ENCODE data around the gene TBPL2.

Gene TBPL2

GRCh38 chr14:55446833-55447232, 6.4 kb upstream of the TBPL2 start:
- Histone ChIP-seq H3K4me1 (ENCODE audit: control insufficient read depth, insufficient read depth, low read length, poor library complexity, severe bottlenecking) (no peaks in the 10 kb centered on the region), H3K27ac (ENCODE audit: insufficient read depth, low read length, poor library complexity, severe bottlenecking) (no peak overlapping the region), H3K9me3 (ENCODE audit: control insufficient read depth, low read length) (no peaks in the 10 kb centered on the region), H3K4me3 (ENCODE audit: insufficient read depth, low read depth, low read length, poor library complexity, severe bottlenecking) (no peak overlapping the region), H3K36me3 (ENCODE audit: control insufficient read depth, insufficient read depth, low read length) (no peaks in the 10 kb centered on the region), H3K27me3 (replicated peaks; ENCODE audit: control insufficient read depth, insufficient read depth, low read length, poor library complexity, severe bottlenecking) (no peaks in the 10 kb centered on the region)
- no peak for DNase-seq

DNA sequence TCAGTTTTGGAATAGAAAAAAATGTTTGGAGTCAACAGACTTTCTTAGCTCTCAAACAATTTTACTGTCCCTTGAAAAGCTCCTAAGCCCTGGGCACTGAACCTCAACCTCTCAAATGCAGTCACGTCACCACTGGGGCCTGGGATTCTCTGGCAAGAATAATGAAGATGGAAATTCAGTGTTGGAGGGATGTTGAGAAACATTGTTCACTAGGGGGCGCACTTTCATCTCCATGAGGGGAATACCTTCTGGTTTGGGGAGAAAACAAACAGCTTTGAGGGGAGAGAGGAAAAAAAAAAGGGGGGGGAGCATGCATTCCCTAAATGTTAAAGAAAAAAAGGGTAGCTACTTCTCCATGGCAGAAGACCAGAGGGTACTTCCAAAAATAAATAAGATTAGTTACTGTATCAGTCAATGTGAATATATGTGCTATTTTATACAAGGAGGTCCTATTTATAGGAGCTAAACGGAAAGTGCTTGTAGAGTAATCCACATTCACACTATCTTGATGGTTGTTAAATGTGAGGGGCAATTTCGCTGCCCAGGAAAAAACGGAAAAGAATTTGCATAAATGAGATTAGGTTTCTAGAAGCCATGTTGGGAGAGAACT, 5.8 kb upstream of the TBPL2 start:
- DNase-seq: peak in 1 of 3 donors; percentile 38
- Histone ChIP-seq H3K4me3 (ENCODE audit: insufficient read depth, low read depth, low read length, poor library complexity, severe bottlenecking) (no peak overlapping the region), H3K36me3 (ENCODE audit: control insufficient read depth, insufficient read depth, low read length) (no peaks in the 10 kb centered on the region), H3K27me3 (replicated peaks; ENCODE audit: control insufficient read depth, insufficient read depth, low read length, poor library complexity, severe bottlenecking) (no peaks in the 10 kb centered on the region), H3K9me3 (ENCODE audit: control insufficient read depth, low read length) (no peaks in the 10 kb centered on the region), H3K27ac (ENCODE audit: insufficient read depth, low read length, poor library complexity, severe bottlenecking) (no peak overlapping the region), H3K4me1 (ENCODE audit: control insufficient read depth, insufficient read depth, low read length, poor library complexity, severe bottlenecking) (no peaks in the 10 kb centered on the region)

DNA sequence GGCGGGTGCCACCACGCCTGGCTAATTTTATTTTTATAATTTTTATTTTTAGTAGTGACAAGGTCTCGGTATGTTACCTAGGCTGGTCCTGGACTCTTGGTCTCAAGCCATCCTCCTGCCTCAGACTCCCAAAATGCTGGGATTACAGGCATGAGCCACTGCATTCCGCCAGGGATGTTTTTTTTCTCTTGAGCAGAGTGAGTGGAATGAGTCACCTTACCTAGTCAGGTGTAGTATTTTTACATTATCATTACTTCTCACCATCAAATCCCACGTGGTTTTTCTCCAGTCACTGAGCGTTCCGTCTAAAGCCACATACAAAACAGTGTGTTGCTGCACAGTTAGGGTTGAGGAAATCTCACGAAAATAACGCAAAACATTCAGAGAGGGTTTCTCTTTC, 870 bp upstream of the TBPL2 start:
- DNase-seq: no peak
- H3K9me3 ChIP-seq (ENCODE audit: control insufficient read depth, low read length): no peaks in the 10 kb centered on the region
- no peaks in the 10 kb centered on the region for H3K4me1 ChIP-seq (ENCODE audit: control insufficient read depth, insufficient read depth, low read length, poor library complexity, severe bottlenecking)
- no peaks in the 10 kb centered on the region for H3K27me3 ChIP-seq (replicated peaks; ENCODE audit: control insufficient read depth, insufficient read depth, low read length, poor library complexity, severe bottlenecking)
- no peak overlapping the region for H3K27ac ChIP-seq (ENCODE audit: insufficient read depth, low read length, poor library complexity, severe bottlenecking)
- H3K36me3 ChIP-seq (ENCODE audit: control insufficient read depth, insufficient read depth, low read length): no peaks in the 10 kb centered on the region
- no peak overlapping the region for H3K4me3 ChIP-seq (ENCODE audit: insufficient read depth, low read depth, low read length, poor library complexity, severe bottlenecking)

DNA sequence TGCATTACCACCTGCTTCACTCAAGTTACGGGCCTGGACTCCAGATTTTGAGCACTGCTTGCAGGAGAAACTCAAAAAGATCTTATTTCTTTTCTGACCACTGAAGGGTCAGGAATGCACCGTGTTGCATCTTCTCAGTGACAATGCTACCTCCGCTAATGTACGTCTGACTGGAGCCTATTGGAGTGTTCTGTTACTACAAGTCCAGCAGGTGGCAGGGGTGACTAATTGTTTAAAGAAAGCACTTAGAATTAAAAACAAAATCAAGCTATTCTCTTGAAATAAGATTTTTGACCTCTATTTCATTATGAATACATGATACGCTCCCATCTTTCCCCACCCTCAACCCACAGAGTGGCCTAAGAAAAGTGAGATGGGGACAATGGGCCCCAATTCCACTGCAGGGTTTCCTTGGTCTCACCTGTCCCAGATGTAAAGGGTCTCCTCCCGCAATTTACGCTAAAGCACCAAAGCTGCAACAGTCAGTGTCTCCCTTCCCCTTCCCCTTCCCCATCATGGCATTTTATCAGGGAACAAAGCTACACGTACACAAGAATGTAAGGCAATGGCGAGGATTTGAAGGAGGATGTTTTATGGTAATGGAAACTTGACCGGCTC, 2.2 kb downstream of the TBPL2 start:
- Histone ChIP-seq H3K36me3 (ENCODE audit: control insufficient read depth, insufficient read depth, low read length) (no peaks in the 10 kb centered on the region), H3K27me3 (replicated peaks; ENCODE audit: control insufficient read depth, insufficient read depth, low read length, poor library complexity, severe bottlenecking) (no peaks in the 10 kb centered on the region), H3K27ac (ENCODE audit: insufficient read depth, low read length, poor library complexity, severe bottlenecking) (no peak overlapping the region), H3K4me1 (ENCODE audit: control insufficient read depth, insufficient read depth, low read length, poor library complexity, severe bottlenecking) (peaks cover 17% of the 10 kb centered on the region), H3K4me3 (ENCODE audit: insufficient read depth, low read depth, low read length, poor library complexity, severe bottlenecking) (no peak overlapping the region), H3K9me3 (ENCODE audit: control insufficient read depth, low read length) (no peaks in the 10 kb centered on the region)
- no peak for DNase-seq

DNA sequence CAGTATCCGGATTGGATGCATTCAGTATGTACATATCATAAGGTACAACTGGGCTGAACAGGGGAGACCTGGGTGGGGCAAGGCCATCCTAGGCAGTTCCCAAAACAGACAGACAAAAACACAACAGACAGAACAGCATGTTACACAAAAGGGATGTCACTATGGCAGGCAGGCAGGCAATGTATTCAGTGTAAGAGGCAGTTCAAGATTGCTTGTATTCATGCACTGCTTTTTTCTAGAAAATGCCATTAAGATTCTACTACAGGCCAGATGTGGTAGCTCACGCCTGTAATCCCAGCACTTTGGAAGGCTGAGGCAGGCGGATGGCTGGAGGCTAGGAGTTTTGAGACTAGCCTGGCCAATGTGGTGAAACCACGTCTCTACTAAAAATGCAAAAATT, 3.5 kb downstream of the TBPL2 start:
- no peaks in the 10 kb centered on the region for H3K36me3 ChIP-seq (ENCODE audit: control insufficient read depth, insufficient read depth, low read length)
- peaks cover 17% of the 10 kb centered on the region for H3K4me1 ChIP-seq (ENCODE audit: control insufficient read depth, insufficient read depth, low read length, poor library complexity, severe bottlenecking)
- H3K27ac ChIP-seq (ENCODE audit: insufficient read depth, low read length, poor library complexity, severe bottlenecking): no peak overlapping the region
- no peak overlapping the region for H3K4me3 ChIP-seq (ENCODE audit: insufficient read depth, low read depth, low read length, poor library complexity, severe bottlenecking)
- no peaks in the 10 kb centered on the region for H3K9me3 ChIP-seq (ENCODE audit: control insufficient read depth, low read length)
- DNase-seq: no peak
- no peaks in the 10 kb centered on the region for H3K27me3 ChIP-seq (replicated peaks; ENCODE audit: control insufficient read depth, insufficient read depth, low read length, poor library complexity, severe bottlenecking)

DNA sequence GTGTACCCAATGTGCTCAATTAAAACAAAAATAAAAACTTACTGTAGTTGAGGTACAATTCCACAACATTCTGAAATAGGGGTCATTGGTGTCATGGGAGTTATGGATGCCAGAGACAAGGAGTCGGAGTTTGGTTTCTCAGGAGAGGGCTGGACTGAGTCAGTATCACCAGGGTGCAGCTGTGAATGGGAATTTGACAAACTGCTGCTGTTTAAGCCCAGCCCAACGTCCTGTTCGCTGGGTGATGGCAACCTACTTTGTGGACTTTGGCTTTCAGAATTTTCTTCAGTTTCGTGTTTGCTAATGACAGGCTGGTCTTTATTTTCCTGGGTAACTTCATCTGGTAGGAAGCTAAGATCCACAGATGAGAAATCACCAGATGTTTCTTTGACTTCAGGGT, 3.9 kb downstream of the TBPL2 start:
- Histone ChIP-seq H3K4me1 (ENCODE audit: control insufficient read depth, insufficient read depth, low read length, poor library complexity, severe bottlenecking) (peaks cover 17% of the 10 kb centered on the region), H3K27ac (ENCODE audit: insufficient read depth, low read length, poor library complexity, severe bottlenecking) (no peak overlapping the region), H3K9me3 (ENCODE audit: control insufficient read depth, low read length) (no peaks in the 10 kb centered on the region), H3K36me3 (ENCODE audit: control insufficient read depth, insufficient read depth, low read length) (no peaks in the 10 kb centered on the region), H3K4me3 (ENCODE audit: insufficient read depth, low read depth, low read length, poor library complexity, severe bottlenecking) (no peak overlapping the region), H3K27me3 (replicated peaks; ENCODE audit: control insufficient read depth, insufficient read depth, low read length, poor library complexity, severe bottlenecking) (no peaks in the 10 kb centered on the region)
- no peak for DNase-seq

GRCh38 chr14:55434805-55435174, 5.6 kb downstream of the TBPL2 start:
- Histone ChIP-seq H3K4me3 (ENCODE audit: insufficient read depth, low read depth, low read length, poor library complexity, severe bottlenecking) (no peak overlapping the region), H3K36me3 (ENCODE audit: control insufficient read depth, insufficient read depth, low read length) (no peaks in the 10 kb centered on the region), H3K27me3 (replicated peaks; ENCODE audit: control insufficient read depth, insufficient read depth, low read length, poor library complexity, severe bottlenecking) (no peaks in the 10 kb centered on the region), H3K27ac (ENCODE audit: insufficient read depth, low read length, poor library complexity, severe bottlenecking) (no peak overlapping the region), H3K4me1 (ENCODE audit: control insufficient read depth, insufficient read depth, low read length, poor library complexity, severe bottlenecking) (peaks cover 17% of the 10 kb centered on the region), H3K9me3 (ENCODE audit: control insufficient read depth, low read length) (no peaks in the 10 kb centered on the region)
- no peak for DNase-seq

DNA sequence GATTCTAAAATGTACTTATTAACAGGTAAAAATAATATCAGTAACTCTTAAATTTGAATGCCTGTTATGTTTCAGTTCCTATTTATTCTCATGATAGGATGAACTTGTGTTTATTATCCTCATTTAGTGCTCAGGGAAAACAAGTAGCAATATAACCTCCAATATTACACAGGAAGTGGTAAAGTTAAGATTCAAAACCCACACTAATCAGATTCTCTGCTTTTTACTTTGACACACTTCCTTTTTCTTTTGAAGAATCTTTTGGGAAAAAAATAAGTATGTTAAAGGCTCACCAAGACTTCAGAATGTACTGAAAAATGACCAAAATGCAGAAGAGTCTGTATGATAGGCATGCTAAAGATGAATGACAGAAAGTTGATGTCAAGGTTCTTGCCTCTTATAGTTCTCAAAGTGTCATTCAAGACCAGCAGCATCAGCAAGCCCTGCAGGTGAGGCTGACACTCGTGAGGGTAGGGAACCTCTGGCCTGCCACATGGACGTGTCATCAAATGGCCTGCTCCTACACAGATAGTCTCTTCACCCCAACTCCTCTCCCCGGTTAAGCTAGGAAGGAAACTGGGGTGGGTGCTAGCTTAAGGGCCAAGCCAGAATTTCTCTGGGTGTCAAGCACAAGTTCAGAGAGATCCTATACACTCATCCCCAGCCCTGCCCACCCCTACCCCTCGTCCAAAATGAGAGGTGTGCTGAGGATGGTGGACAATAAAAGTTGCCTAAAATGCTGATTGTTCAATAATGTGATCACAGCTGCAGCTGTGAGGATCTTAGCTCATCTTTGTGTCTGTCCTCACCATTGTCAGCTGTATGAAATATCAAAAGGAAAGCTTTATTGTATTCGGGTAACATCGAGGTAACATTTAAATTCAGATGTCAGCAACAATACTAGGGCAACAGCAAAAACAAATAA, 6.3 kb downstream of the TBPL2 start:
- no peaks in the 10 kb centered on the region for H3K27me3 ChIP-seq (replicated peaks; ENCODE audit: control insufficient read depth, insufficient read depth, low read length, poor library complexity, severe bottlenecking)
- DNase-seq: no peak
- H3K27ac ChIP-seq (ENCODE audit: insufficient read depth, low read length, poor library complexity, severe bottlenecking): peak overlapping the region; percentile 27
- peaks cover 17% of the 10 kb centered on the region for H3K4me1 ChIP-seq (ENCODE audit: control insufficient read depth, insufficient read depth, low read length, poor library complexity, severe bottlenecking)
- H3K9me3 ChIP-seq (ENCODE audit: control insufficient read depth, low read length): no peaks in the 10 kb centered on the region
- H3K36me3 ChIP-seq (ENCODE audit: control insufficient read depth, insufficient read depth, low read length): no peaks in the 10 kb centered on the region
- peak overlapping the region; percentile 5 for H3K4me3 ChIP-seq (ENCODE audit: insufficient read depth, low read depth, low read length, poor library complexity, severe bottlenecking)

DNA sequence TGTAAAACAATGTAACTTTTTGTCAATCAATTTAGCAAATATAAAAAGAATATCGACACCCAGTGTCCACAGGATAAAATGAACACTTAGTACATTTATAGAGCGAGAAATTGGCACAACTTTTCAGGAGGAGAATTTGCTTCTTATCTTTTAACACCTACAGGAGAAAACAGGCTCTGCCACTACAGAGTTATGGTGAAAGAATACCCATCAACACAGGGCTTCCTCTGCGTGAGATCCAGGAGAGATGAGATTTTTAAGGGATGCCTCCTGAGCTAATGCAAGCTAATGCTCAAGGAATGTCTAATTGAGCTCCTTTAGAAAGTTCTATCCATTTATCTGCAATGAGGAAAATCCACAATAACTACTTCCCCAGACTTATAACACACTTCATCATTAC, 7.8 kb downstream of the TBPL2 start:
- Histone ChIP-seq H3K27me3 (replicated peaks; ENCODE audit: control insufficient read depth, insufficient read depth, low read length, poor library complexity, severe bottlenecking) (no peaks in the 10 kb centered on the region), H3K4me1 (ENCODE audit: control insufficient read depth, insufficient read depth, low read length, poor library complexity, severe bottlenecking) (peaks cover 17% of the 10 kb centered on the region), H3K36me3 (ENCODE audit: control insufficient read depth, insufficient read depth, low read length) (no peaks in the 10 kb centered on the region), H3K4me3 (ENCODE audit: insufficient read depth, low read depth, low read length, poor library complexity, severe bottlenecking) (no peak overlapping the region), H3K27ac (ENCODE audit: insufficient read depth, low read length, poor library complexity, severe bottlenecking) (no peak overlapping the region), H3K9me3 (ENCODE audit: control insufficient read depth, low read length) (no peaks in the 10 kb centered on the region)
- DNase-seq: no peak

All from effector memory CD4-positive, alpha-beta T cell (primary cell).